HL-60 (cell line): Measurements from ENCODE around the gene ZNF384.

Experiments
- POLR2AphosphoS5 ChIP-seq: IDR thresholded peaks from 2 replicates; pipeline ENCODE4 v1.6.1; 2012; ENCODE audit warnings: low read depth
- SPI1 ChIP-seq: IDR thresholded peaks from 2 replicates; pipeline ENCODE4 v1.6.1; 2012; ENCODE audit warnings: low read depth, mild to moderate bottlenecking, borderline replicate concordance
- TF ChIP-seq, protein P1 (sequence below): IDR thresholded peaks from one replicate; pipeline ENCODE4 v1.5.1; 2011; ENCODE audit warnings: low read length, control low read depth, inconsistent platforms; ENCODE audit not compliant: insufficient read depth

DNA sequence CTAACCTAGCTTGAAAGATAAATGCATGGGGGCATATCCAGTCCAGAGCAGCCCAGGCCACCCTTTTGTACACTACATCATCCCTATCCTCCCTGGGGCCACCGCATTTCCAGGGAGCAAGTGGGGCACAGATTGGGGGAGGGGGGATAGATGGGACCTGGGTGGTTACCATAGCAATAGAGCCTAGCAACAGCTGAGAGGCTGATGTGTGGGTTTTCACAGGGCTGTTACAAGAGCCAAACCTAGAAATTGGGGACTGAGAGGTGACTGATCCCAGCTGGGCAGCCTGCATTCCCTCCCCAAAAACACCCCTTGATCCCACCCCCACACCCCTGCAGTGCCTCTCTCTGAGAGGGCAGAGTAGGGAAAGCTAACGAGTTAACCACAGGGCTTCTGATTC, 3.7 kb upstream of the ZNF384 start:
- TF ChIP-seq, protein P1, sequence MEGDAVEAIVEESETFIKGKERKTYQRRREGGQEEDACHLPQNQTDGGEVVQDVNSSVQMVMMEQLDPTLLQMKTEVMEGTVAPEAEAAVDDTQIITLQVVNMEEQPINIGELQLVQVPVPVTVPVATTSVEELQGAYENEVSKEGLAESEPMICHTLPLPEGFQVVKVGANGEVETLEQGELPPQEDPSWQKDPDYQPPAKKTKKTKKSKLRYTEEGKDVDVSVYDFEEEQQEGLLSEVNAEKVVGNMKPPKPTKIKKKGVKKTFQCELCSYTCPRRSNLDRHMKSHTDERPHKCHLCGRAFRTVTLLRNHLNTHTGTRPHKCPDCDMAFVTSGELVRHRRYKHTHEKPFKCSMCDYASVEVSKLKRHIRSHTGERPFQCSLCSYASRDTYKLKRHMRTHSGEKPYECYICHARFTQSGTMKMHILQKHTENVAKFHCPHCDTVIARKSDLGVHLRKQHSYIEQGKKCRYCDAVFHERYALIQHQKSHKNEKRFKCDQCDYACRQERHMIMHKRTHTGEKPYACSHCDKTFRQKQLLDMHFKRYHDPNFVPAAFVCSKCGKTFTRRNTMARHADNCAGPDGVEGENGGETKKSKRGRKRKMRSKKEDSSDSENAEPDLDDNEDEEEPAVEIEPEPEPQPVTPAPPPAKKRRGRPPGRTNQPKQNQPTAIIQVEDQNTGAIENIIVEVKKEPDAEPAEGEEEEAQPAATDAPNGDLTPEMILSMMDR, result no peak
- TF ChIP-seq POLR2AphosphoS5 (no peak), SPI1 (no peak)
